WTC11 (cell line): ENCODE measurements around the gene SH3PXD2A. TPM values are rescaled to one million over a fixed set of nuclear protein-coding genes. Genes with fewer than 3 reads are reported as not detected.

Experiments
- EMX1 ChIP-seq: fragments of 250-450 bp; sonication (Bioruptor Pico); IDR thresholded peaks from 2 replicates; pipeline ENCODE4 v1.8.0; 2021; ENCODE audit warnings: mild to moderate bottlenecking
- GABPB1 ChIP-seq: sonication (generic); formaldehyde crosslinking; IDR thresholded peaks from 2 replicates; pipeline ENCODE4 v1.8.1; 2023; ENCODE audit warnings: mild to moderate bottlenecking, missing genetic modification reagents
- GRHL2 ChIP-seq: fragments of 250-450 bp; sonication (Bioruptor Pico); IDR thresholded peaks from 2 replicates; pipeline ENCODE4 v1.8.0; 2022; ENCODE audit warnings: mild to moderate bottlenecking, moderate library complexity; ENCODE audit not compliant: insufficient replicate concordance, severe bottlenecking
- HMGA2 ChIP-seq: fragments of 250-450 bp; sonication (Bioruptor Pico); IDR thresholded peaks from 2 replicates; pipeline ENCODE4 v1.4.0; 2021; ENCODE audit warnings: mild to moderate bottlenecking, moderate library complexity
- IRF2 ChIP-seq: sonication (generic); formaldehyde crosslinking; IDR thresholded peaks from 2 replicates; pipeline ENCODE4 v1.8.0; 2022; ENCODE audit warnings: low read depth, missing genetic modification reagents, borderline replicate concordance
- KAT7 ChIP-seq: sonication (generic); formaldehyde crosslinking; IDR thresholded peaks from 2 replicates; pipeline ENCODE4 v1.8.1; 2023; ENCODE audit warnings: missing genetic modification reagents, mild to moderate bottlenecking, borderline replicate concordance
- NFE2L1 ChIP-seq: sonication (generic); formaldehyde crosslinking; IDR thresholded peaks from 2 replicates; pipeline ENCODE4 v1.8.1; 2023; ENCODE audit warnings: missing genetic modification reagents
- NR2C2 ChIP-seq: sonication (generic); formaldehyde crosslinking; IDR thresholded peaks from 2 replicates; pipeline ENCODE4 v1.8.0; 2022; ENCODE audit warnings: mild to moderate bottlenecking, missing genetic modification reagents
- RELA ChIP-seq: sonication (generic); formaldehyde crosslinking; IDR thresholded peaks from 2 replicates; pipeline ENCODE4 v1.8.1; 2022; ENCODE audit warnings: missing genetic modification reagents, mild to moderate bottlenecking, borderline replicate concordance
- RORB ChIP-seq: fragments of 250-450 bp; sonication (Bioruptor Pico); IDR thresholded peaks from 2 replicates; pipeline ENCODE4 v1.9.0; 2021; ENCODE audit warnings: mild to moderate bottlenecking
- SMAD4 ChIP-seq: sonication (generic); formaldehyde crosslinking; IDR thresholded peaks from 2 replicates; pipeline ENCODE4 v1.8.0; 2022; ENCODE audit warnings: mild to moderate bottlenecking, missing genetic modification reagents
- SOX15 ChIP-seq: fragments of 250-450 bp; sonication (Bioruptor Pico); IDR thresholded peaks from 2 replicates; pipeline ENCODE4 v1.9.0; 2021; ENCODE audit warnings: mild to moderate bottlenecking
- TEAD1 ChIP-seq: sonication (generic); formaldehyde crosslinking; IDR thresholded peaks from 2 replicates; pipeline ENCODE4 v1.8.0; 2022; ENCODE audit warnings: mild to moderate bottlenecking, missing genetic modification reagents
- ZNF219 ChIP-seq: sonication (generic); formaldehyde crosslinking; IDR thresholded peaks from 2 replicates; pipeline ENCODE4 v1.8.0; 2023; ENCODE audit warnings: missing genetic modification reagents, mild to moderate bottlenecking, borderline replicate concordance
- ZNF317 ChIP-seq: sonication (generic); formaldehyde crosslinking; IDR thresholded peaks from 2 replicates; pipeline ENCODE4 v1.8.1; 2023; ENCODE audit warnings: low read depth, mild to moderate bottlenecking, moderate library complexity, missing genetic modification reagents, borderline replicate concordance
- ZNF396 ChIP-seq: fragments of 250-450 bp; sonication (Bioruptor Pico); IDR thresholded peaks from 2 replicates; pipeline ENCODE4 v1.8.0; 2021; ENCODE audit warnings: mild to moderate bottlenecking, moderate library complexity, borderline replicate concordance
- total RNA-seq: library from RNA; stranded (reverse); gene quantifications from 3 replicates; pipeline ENCODE4 v1.2.3, GENCODE V29; 2021
- TF ChIP-seq, protein P1 (sequence below): sonication (generic); formaldehyde crosslinking; IDR thresholded peaks from 2 replicates; pipeline ENCODE4 v1.8.0; 2022; ENCODE audit warnings: mild to moderate bottlenecking, missing genetic modification reagents
- TF ChIP-seq, protein P2 (sequence below): sonication (generic); formaldehyde crosslinking; IDR thresholded peaks from 2 replicates; pipeline ENCODE4 v1.8.0; 2023; ENCODE audit warnings: mild to moderate bottlenecking, missing genetic modification reagents
- TF ChIP-seq, protein P3 (sequence below): sonication (generic); formaldehyde crosslinking; conservative IDR thresholded peaks from 2 replicates; pipeline ENCODE4 v1.8.1; 2022; ENCODE audit warnings: mild to moderate bottlenecking, missing genetic modification reagents
- TF ChIP-seq, protein P4 (sequence below): fragments of 250-450 bp; sonication (Bioruptor Pico); IDR thresholded peaks from 2 replicates; pipeline ENCODE4 v1.9.0; 2021; ENCODE audit warnings: mild to moderate bottlenecking, borderline replicate concordance
- TF ChIP-seq, protein P5 (sequence below): sonication (generic); formaldehyde crosslinking; IDR thresholded peaks from 2 replicates; pipeline ENCODE4 v1.8.1; 2023; ENCODE audit warnings: mild to moderate bottlenecking, moderate library complexity, missing genetic modification reagents
- TF ChIP-seq, protein P6 (sequence below): fragments of 250-450 bp; sonication (Bioruptor Pico); IDR thresholded peaks from 2 replicates; pipeline ENCODE4 v1.9.0; 2021; ENCODE audit warnings: mild to moderate bottlenecking
- TF ChIP-seq, protein P7 (sequence below): sonication (generic); formaldehyde crosslinking; IDR thresholded peaks from 2 replicates; pipeline ENCODE4 v1.8.0; 2023; ENCODE audit warnings: missing genetic modification reagents, mild to moderate bottlenecking, borderline replicate concordance

Gene SH3PXD2A
- total RNA-seq, 1 experiment from 2014 or later: 15.7 TPM

DNA sequence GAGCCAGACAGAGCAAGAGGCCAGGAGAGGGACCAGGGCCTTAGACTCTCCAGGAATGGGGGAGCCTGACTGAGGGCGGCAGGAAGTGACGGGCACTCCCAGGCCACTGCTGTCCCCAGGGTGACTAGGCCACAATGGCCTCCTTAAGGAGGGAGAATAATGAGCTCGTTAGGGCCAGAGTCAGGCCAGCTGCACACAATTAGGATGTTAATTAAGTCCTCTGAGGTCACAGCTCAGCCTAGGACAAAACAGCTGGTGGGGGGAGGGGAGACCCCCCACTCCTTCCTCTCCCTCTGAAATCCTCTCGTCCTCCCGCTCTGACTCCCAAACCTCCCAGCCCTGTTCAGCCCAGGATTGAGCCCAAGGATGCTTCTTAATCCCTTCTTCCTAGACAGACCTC lies 218.9 kb downstream of the SH3PXD2A start (continued):
- TF ChIP-seq, protein P1, sequence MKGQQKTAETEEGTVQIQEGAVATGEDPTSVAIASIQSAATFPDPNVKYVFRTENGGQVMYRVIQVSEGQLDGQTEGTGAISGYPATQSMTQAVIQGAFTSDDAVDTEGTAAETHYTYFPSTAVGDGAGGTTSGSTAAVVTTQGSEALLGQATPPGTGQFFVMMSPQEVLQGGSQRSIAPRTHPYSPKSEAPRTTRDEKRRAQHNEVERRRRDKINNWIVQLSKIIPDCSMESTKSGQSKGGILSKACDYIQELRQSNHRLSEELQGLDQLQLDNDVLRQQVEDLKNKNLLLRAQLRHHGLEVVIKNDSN: no peak
- TF ChIP-seq TEAD1 (CRISPR knock-in tag) (peak; percentile 70; the same call in 1 of the 2 replicates), RORB (CRISPR knock-in tag) (no peak), IRF2 (CRISPR knock-in tag) (no peak), ZNF317 (CRISPR knock-in tag) (no peak), SMAD4 (CRISPR knock-in tag) (no peak), GABPB1 (CRISPR knock-in tag) (no peak), KAT7 (CRISPR knock-in tag) (no peak), HMGA2 (CRISPR knock-in tag) (no peak), NFE2L1 (CRISPR knock-in tag) (no peak), RELA (no peak), NR2C2 (CRISPR knock-in tag) (no peak), SOX15 (CRISPR knock-in tag) (no peak), ZNF396 (no peak), GRHL2 (CRISPR knock-in tag) (no peak), EMX1 (CRISPR knock-in tag) (no peak), ZNF219 (CRISPR knock-in tag) (no peak)
- TF ChIP-seq, protein P2, sequence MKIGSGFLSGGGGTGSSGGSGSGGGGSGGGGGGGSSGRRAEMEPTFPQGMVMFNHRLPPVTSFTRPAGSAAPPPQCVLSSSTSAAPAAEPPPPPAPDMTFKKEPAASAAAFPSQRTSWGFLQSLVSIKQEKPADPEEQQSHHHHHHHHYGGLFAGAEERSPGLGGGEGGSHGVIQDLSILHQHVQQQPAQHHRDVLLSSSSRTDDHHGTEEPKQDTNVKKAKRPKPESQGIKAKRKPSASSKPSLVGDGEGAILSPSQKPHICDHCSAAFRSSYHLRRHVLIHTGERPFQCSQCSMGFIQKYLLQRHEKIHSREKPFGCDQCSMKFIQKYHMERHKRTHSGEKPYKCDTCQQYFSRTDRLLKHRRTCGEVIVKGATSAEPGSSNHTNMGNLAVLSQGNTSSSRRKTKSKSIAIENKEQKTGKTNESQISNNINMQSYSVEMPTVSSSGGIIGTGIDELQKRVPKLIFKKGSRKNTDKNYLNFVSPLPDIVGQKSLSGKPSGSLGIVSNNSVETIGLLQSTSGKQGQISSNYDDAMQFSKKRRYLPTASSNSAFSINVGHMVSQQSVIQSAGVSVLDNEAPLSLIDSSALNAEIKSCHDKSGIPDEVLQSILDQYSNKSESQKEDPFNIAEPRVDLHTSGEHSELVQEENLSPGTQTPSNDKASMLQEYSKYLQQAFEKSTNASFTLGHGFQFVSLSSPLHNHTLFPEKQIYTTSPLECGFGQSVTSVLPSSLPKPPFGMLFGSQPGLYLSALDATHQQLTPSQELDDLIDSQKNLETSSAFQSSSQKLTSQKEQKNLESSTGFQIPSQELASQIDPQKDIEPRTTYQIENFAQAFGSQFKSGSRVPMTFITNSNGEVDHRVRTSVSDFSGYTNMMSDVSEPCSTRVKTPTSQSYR: peak; percentile 78; the same call in 1 of the 2 replicates
- TF ChIP-seq, protein P3, sequence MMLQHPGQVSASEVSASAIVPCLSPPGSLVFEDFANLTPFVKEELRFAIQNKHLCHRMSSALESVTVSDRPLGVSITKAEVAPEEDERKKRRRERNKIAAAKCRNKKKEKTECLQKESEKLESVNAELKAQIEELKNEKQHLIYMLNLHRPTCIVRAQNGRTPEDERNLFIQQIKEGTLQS (CRISPR knock-in tag): no peak
- TF ChIP-seq, protein P4, sequence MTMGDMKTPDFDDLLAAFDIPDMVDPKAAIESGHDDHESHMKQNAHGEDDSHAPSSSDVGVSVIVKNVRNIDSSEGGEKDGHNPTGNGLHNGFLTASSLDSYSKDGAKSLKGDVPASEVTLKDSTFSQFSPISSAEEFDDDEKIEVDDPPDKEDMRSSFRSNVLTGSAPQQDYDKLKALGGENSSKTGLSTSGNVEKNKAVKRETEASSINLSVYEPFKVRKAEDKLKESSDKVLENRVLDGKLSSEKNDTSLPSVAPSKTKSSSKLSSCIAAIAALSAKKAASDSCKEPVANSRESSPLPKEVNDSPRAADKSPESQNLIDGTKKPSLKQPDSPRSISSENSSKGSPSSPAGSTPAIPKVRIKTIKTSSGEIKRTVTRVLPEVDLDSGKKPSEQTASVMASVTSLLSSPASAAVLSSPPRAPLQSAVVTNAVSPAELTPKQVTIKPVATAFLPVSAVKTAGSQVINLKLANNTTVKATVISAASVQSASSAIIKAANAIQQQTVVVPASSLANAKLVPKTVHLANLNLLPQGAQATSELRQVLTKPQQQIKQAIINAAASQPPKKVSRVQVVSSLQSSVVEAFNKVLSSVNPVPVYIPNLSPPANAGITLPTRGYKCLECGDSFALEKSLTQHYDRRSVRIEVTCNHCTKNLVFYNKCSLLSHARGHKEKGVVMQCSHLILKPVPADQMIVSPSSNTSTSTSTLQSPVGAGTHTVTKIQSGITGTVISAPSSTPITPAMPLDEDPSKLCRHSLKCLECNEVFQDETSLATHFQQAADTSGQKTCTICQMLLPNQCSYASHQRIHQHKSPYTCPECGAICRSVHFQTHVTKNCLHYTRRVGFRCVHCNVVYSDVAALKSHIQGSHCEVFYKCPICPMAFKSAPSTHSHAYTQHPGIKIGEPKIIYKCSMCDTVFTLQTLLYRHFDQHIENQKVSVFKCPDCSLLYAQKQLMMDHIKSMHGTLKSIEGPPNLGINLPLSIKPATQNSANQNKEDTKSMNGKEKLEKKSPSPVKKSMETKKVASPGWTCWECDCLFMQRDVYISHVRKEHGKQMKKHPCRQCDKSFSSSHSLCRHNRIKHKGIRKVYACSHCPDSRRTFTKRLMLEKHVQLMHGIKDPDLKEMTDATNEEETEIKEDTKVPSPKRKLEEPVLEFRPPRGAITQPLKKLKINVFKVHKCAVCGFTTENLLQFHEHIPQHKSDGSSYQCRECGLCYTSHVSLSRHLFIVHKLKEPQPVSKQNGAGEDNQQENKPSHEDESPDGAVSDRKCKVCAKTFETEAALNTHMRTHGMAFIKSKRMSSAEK (CRISPR knock-in tag): no peak
- TF ChIP-seq, protein P5, sequence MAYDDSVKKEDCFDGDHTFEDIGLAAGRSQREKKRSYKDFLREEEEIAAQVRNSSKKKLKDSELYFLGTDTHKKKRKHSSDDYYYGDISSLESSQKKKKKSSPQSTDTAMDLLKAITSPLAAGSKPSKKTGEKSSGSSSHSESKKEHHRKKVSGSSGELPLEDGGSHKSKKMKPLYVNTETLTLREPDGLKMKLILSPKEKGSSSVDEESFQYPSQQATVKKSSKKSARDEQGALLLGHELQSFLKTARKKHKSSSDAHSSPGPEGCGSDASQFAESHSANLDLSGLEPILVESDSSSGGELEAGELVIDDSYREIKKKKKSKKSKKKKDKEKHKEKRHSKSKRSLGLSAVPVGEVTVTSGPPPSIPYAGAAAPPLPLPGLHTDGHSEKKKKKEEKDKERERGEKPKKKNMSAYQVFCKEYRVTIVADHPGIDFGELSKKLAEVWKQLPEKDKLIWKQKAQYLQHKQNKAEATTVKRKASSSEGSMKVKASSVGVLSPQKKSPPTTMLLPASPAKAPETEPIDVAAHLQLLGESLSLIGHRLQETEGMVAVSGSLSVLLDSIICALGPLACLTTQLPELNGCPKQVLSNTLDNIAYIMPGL (CRISPR knock-in tag): no peak
- TF ChIP-seq, protein P6, sequence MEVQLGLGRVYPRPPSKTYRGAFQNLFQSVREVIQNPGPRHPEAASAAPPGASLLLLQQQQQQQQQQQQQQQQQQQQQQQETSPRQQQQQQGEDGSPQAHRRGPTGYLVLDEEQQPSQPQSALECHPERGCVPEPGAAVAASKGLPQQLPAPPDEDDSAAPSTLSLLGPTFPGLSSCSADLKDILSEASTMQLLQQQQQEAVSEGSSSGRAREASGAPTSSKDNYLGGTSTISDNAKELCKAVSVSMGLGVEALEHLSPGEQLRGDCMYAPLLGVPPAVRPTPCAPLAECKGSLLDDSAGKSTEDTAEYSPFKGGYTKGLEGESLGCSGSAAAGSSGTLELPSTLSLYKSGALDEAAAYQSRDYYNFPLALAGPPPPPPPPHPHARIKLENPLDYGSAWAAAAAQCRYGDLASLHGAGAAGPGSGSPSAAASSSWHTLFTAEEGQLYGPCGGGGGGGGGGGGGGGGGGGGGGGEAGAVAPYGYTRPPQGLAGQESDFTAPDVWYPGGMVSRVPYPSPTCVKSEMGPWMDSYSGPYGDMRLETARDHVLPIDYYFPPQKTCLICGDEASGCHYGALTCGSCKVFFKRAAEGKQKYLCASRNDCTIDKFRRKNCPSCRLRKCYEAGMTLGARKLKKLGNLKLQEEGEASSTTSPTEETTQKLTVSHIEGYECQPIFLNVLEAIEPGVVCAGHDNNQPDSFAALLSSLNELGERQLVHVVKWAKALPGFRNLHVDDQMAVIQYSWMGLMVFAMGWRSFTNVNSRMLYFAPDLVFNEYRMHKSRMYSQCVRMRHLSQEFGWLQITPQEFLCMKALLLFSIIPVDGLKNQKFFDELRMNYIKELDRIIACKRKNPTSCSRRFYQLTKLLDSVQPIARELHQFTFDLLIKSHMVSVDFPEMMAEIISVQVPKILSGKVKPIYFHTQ: no peak
- TF ChIP-seq, protein P7, sequence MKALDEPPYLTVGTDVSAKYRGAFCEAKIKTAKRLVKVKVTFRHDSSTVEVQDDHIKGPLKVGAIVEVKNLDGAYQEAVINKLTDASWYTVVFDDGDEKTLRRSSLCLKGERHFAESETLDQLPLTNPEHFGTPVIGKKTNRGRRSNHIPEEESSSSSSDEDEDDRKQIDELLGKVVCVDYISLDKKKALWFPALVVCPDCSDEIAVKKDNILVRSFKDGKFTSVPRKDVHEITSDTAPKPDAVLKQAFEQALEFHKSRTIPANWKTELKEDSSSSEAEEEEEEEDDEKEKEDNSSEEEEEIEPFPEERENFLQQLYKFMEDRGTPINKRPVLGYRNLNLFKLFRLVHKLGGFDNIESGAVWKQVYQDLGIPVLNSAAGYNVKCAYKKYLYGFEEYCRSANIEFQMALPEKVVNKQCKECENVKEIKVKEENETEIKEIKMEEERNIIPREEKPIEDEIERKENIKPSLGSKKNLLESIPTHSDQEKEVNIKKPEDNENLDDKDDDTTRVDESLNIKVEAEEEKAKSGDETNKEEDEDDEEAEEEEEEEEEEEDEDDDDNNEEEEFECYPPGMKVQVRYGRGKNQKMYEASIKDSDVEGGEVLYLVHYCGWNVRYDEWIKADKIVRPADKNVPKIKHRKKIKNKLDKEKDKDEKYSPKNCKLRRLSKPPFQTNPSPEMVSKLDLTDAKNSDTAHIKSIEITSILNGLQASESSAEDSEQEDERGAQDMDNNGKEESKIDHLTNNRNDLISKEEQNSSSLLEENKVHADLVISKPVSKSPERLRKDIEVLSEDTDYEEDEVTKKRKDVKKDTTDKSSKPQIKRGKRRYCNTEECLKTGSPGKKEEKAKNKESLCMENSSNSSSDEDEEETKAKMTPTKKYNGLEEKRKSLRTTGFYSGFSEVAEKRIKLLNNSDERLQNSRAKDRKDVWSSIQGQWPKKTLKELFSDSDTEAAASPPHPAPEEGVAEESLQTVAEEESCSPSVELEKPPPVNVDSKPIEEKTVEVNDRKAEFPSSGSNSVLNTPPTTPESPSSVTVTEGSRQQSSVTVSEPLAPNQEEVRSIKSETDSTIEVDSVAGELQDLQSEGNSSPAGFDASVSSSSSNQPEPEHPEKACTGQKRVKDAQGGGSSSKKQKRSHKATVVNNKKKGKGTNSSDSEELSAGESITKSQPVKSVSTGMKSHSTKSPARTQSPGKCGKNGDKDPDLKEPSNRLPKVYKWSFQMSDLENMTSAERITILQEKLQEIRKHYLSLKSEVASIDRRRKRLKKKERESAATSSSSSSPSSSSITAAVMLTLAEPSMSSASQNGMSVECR (CRISPR knock-in tag): no peak
